Fibroblast of villous mesenchyme (primary cell): ENCODE results near the gene UQCC3. TPM values are rescaled to one million over a fixed set of nuclear protein-coding genes. Genes with fewer than 3 reads are reported as not detected.
"Not testable (repeated sequence)": the region's sequence is repeated elsewhere in the genome, so short reads cannot be mapped to it uniquely, and the experiment has no call there.

Source experiments
- DNase-seq: peaks from one replicate; pipeline ENCODE4 v3.0.0-alpha.2; 2010; ENCODE audit warnings: low read depth
- H3K4me3 ChIP-seq: 2 replicates; pipeline ENCODE4 v1.5.1; 2011; ENCODE audit warnings: low read depth, mild to moderate bottlenecking, low read length
- total RNA-seq: library from RNA; depleted of rRNA; stranded (reverse); fragments of >200 nt; gene quantifications from 2 replicates; pipeline ENCODE4 v1.2.3, GENCODE V29; 2012
- TF ChIP-seq, protein P1 (sequence below): IDR thresholded peaks from 2 replicates; pipeline ENCODE4 v1.5.1; 2012; ENCODE audit warnings: low read depth, mild to moderate bottlenecking, low read length; ENCODE audit not compliant: insufficient read depth

UQCC3 gene
- total RNA-seq, 1 donor: 6.5 TPM

GRCh38 chr11:62666259-62666926 lies 5.1 kb upstream of the UQCC3 start:
- peak overlapping the region; percentile 92 for H3K4me3 ChIP-seq
- DNase-seq: no peak
- TF ChIP-seq, protein P1, sequence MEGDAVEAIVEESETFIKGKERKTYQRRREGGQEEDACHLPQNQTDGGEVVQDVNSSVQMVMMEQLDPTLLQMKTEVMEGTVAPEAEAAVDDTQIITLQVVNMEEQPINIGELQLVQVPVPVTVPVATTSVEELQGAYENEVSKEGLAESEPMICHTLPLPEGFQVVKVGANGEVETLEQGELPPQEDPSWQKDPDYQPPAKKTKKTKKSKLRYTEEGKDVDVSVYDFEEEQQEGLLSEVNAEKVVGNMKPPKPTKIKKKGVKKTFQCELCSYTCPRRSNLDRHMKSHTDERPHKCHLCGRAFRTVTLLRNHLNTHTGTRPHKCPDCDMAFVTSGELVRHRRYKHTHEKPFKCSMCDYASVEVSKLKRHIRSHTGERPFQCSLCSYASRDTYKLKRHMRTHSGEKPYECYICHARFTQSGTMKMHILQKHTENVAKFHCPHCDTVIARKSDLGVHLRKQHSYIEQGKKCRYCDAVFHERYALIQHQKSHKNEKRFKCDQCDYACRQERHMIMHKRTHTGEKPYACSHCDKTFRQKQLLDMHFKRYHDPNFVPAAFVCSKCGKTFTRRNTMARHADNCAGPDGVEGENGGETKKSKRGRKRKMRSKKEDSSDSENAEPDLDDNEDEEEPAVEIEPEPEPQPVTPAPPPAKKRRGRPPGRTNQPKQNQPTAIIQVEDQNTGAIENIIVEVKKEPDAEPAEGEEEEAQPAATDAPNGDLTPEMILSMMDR: no peak

GRCh38 chr11:62667460-62667859 lies 4.0 kb upstream of the UQCC3 start:
- TF ChIP-seq, protein P1: no peak
- no peak for DNase-seq
- H3K4me3 ChIP-seq: no peak overlapping the region

DNA sequence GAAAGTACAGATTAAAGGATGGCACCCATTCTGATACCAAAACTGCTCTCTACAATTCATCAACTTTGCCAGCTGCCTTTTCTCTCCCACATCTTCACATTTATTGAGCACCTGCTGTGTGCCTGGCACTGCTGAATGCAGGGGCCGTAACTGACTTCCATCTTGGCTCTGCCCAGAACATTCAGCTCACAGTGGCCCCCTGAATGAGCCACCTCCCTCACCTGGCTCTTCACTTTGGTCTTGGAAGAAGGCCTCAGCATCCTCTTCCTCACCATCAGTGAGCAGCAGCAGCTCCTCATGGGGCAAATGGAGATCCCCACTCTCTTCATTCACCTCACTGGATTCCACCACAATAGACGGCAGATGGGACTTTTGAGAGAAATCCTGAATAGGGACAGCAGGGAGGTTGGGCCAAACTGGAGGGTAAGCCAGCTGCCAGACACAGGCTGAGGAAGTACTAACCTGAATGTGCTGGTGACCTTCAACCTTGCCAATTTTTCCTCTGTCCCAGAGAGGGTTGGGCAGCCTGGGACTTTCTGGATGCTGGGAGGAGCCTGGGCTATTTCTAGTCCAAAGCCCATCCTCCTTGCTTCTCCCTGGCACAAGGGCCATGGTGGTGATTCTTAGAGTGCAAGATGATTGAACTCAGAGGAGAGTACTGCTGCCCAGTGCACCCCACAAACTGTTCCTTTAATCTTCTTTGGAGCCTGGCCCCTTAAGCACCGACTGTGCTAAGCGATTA lies 1.9 kb upstream of the UQCC3 start:
- TF ChIP-seq, protein P1: no peak
- no peak for DNase-seq
- H3K4me3 ChIP-seq: no peak overlapping the region

- H3K4me3 ChIP-seq: peak overlapping the region; percentile 83
- peak; percentile 63 for DNase-seq
- TF ChIP-seq, protein P1: no peak
Measured at GRCh38 chr11:62671236-62671607, 251 bp upstream of the UQCC3 start.

GRCh38 chr11:62673196-62673525 lies 1.7 kb downstream of the UQCC3 start:
- DNase-seq: no peak
- TF ChIP-seq, protein P1: no peak
- H3K4me3 ChIP-seq: no peak overlapping the region

- H3K4me3 ChIP-seq, DNase-seq: not testable (repeated sequence)
Measured at GRCh38 chr11:62675415-62675814, 3.9 kb downstream of the UQCC3 start.

DNA sequence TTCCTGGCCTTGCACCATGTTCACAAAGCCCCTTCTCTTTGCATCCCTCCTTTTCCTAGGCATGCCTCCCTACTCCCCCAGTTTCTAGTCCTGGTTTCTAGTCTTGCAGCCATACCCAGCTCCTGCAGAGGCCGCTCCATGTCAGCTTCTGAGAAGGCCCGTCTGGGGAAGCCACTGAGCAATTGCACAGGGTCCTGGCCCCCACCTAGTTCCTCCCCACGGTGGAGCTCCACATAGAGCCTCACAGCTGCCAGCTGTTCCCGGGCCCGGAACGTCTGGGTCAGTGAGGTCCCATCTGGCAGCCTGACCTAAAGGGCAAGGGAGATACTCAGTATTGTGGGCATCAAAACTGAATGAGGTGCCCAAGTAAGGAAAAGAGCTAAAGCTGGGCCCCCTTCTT lies 5.2 kb downstream of the UQCC3 start:
- no peak overlapping the region for H3K4me3 ChIP-seq
- DNase-seq: no peak
- TF ChIP-seq, protein P1: no peak
